HFF-Myc (cell line): ENCODE measurements around the gene CNN1.
A peak's percentile ranks its signal among the peaks of the same experiment; 100 is the strongest.
"Not testable (repeated sequence)": the region's sequence is repeated elsewhere in the genome, so short reads cannot be mapped to it uniquely, and the experiment has no call there.

Source experiments
- DNase-seq: peaks from one replicate; pipeline ENCODE4 v3.0.0-alpha.2; 2011; ENCODE audit warnings: low read depth; ENCODE audit errors: extremely low read depth
- H3K4me3 ChIP-seq: replicated peaks from 2 replicates; pipeline ENCODE4 v1.5.1; 2011; ENCODE audit warnings: low read depth, mild to moderate bottlenecking, control low read depth, low read length
- CTCF ChIP-seq: IDR thresholded peaks from 2 replicates; pipeline ENCODE4 v1.5.1; 2012; ENCODE audit warnings: mild to moderate bottlenecking, low read depth, low read length, control low read depth; ENCODE audit errors: missing control alignments

The CNN1 gene

GRCh38 chr19:11594084-11594483 is 55.4 kb downstream of the CNN1 start:
- TF ChIP-seq CTCF = no peak
- no peak overlapping the region for H3K4me3 ChIP-seq
- no peak for DNase-seq

GRCh38 chr19:11596156-11596555 is 57.5 kb downstream of the CNN1 start:
- no peak for TF ChIP-seq CTCF
- no peak overlapping the region for H3K4me3 ChIP-seq
- no peak for DNase-seq

- peak within 1 kb of the TSS; percentile 74 for H3K4me3 ChIP-seq
- peak; percentile 98 for DNase-seq
- no peak for TF ChIP-seq CTCF
These were observed 58.8 kb downstream of the CNN1 start, which contains the start of gene ZNF627 for GRCh38 chr19:11597202-11598102. ZNF627 (plus strand) TSS chr19:11597483; CDS start chr19:11597628, 145 bp downstream.

- DNase-seq = no peak
These were observed 59.4 kb downstream of the CNN1 start for GRCh38 chr19:11598103-11598483.

GRCh38 chr19:11598746-11599145 is 60.1 kb downstream of the CNN1 start:
- peak overlapping the region; percentile 74 for H3K4me3 ChIP-seq
- no peak for TF ChIP-seq CTCF

More at GRCh38 chr19:11598103-11598483, 59.4 kb downstream of the CNN1 start:
- no peak for TF ChIP-seq CTCF
- H3K4me3 ChIP-seq = peak overlapping the region; percentile 74

GRCh38 chr19:11599704-11600103 is 61.1 kb downstream of the CNN1 start:
- H3K4me3 ChIP-seq, DNase-seq: not testable (repeated sequence)

More at GRCh38 chr19:11598746-11599145, 60.1 kb downstream of the CNN1 start:
- no peak for DNase-seq
